HCT116 (cell line): ENCODE measurements around the gene CCBE1.

Source experiments
- CTCF ChIP-seq, 3 experiments: fragments of 200-600 bp in 1 of 3; sonication (generic) in 1 of 3; IDR thresholded peaks in 2 of 3; conservative IDR thresholded peaks in 1 of 3; 2 replicates each; pipeline ENCODE4 v1.5.1; 2012 to 2017; ENCODE audit warnings: low read depth in 2 of 3, low read length in 2 of 3, antibody characterized with exemption in 1 of 3, borderline replicate concordance in 1 of 3, control low read depth in 1 of 3, mild to moderate bottlenecking in 1 of 3, mixed read lengths in 1 of 3, mixed run types in 1 of 3, moderate library complexity in 1 of 3; ENCODE audit not compliant: insufficient read depth in 1 of 3
- EZH2phosphoT487 ChIP-seq: fragments of 200-600 bp; IDR thresholded peaks from 2 replicates; pipeline ENCODE4 v1.6.1; 2018; ENCODE audit warnings: antibody characterized with exemption, borderline replicate concordance
- POLR2A ChIP-seq: IDR thresholded peaks from 2 replicates; pipeline ENCODE4 v1.7.0; 2011; ENCODE audit warnings: borderline replicate concordance; ENCODE audit not compliant: insufficient read depth, insufficient read length; ENCODE audit errors: extremely low read depth
- POLR2AphosphoS5 ChIP-seq: IDR thresholded peaks from 2 replicates; pipeline ENCODE4 v1.6.1; 2011; ENCODE audit warnings: mild to moderate bottlenecking, low read depth, low read length, moderate library complexity
- SIN3A ChIP-seq: IDR thresholded peaks from 2 replicates; pipeline ENCODE4 v1.6.1; 2012; ENCODE audit warnings: low read depth

GRCh38 chr18:59484561-59485328 lies 212.5 kb downstream of the CCBE1 start:
- TF ChIP-seq POLR2AphosphoS5 = no peak
- TF ChIP-seq CTCF (IDR thresholded peaks at IDR 0.05 in 2 of 3, conservative IDR thresholded peaks at IDR 0.05 in 1 of 3; ENCODE audit: borderline replicate concordance in 1 of 3, insufficient read depth in 1 of 3, low read depth in 2 of 3, low read length in 2 of 3) = no peak
- TF ChIP-seq EZH2phosphoT487 = no peak
- TF ChIP-seq SIN3A = no peak
- TF ChIP-seq POLR2A = no peak
